Activated T-cell treated with anti-CD3 and anti-CD28 coated beads, Interleukin-2, amount 50 U/mL, for 72 hours (primary cell): Measurements from ENCODE around the gene GPR150. TPM values are rescaled to one million over a fixed set of nuclear protein-coding genes. Genes with fewer than 3 reads are reported as not detected.

ENCODE experiments used
- ATAC-seq, 2 donors: fragments of 150-1000 bp; cut with Tn5 transposase; replicated peaks in 1 of 2; 2 replicates each; pipeline ENCODE4 v1.10.0; 2021; ENCODE audit warnings: moderate library complexity in 2 of 2, mild to moderate bottlenecking in 1 of 2
- DNase-seq, 2 donors: peaks; one replicate each; pipeline ENCODE4 v3.0.0; 2021 to 2022; ENCODE audit warnings: mixed read lengths in 1 of 2
- H3K27ac Mint-ChIP-seq: one replicate; pipeline ENCODE4 v1.8.0; 2022; ENCODE audit warnings: mild to moderate bottlenecking, moderate library complexity, mixed read lengths
- H3K27me3 Mint-ChIP-seq: one replicate; pipeline ENCODE4 v1.8.0; 2022; ENCODE audit warnings: low read depth, mixed read lengths
- H3K36me3 Mint-ChIP-seq, 2 donors: one replicate each; pipeline ENCODE4 v1.8.0; 2022; ENCODE audit warnings: mixed read lengths in 2 of 2, mild to moderate bottlenecking in 1 of 2; ENCODE audit not compliant: insufficient read depth in 2 of 2
- H3K4me1 Mint-ChIP-seq: one replicate; pipeline ENCODE4 v1.8.0; 2022; ENCODE audit warnings: low read depth, mixed read lengths
- H3K4me3 Mint-ChIP-seq, 2 donors: one replicate each; pipeline ENCODE4 v1.8.0; 2022; ENCODE audit warnings: mild to moderate bottlenecking in 2 of 2, mixed read lengths in 2 of 2, moderate library complexity in 2 of 2
- H3K9me3 Mint-ChIP-seq, 2 donors: one replicate each; pipeline ENCODE4 v1.8.0; 2022; ENCODE audit warnings: mixed read lengths in 2 of 2
- total RNA-seq, 2 donors: library from RNA; stranded (reverse); gene quantifications; one replicate each; pipeline ENCODE4 v1.2.3, GENCODE V29; 2022

Gene GPR150
- total RNA-seq, 2 donors from 2014 or later = 1.1 to 1.7 TPM

DNA sequence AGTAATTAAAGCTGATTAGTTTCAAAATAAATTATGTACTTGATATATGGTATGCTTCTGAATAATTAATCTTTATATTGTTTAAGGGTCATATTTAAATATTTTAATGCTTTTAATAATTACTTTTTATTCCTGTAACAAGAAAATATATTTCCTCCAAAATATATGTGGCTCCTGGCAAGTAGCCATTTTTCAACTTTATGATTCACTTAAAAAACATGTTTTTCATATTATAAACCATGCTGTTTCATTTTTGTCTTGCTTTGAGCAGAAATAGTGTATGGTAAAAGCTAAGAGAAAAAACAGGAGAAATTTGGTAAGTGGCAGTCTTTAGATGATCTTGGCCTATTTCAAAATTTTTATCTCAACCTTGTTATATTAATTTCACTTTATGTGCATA, 48.3 kb downstream of the GPR150 start:
- Mint-ChIP-seq H3K4me3 (no peak overlapping the region), H3K4me1 (peaks cover 5% of the 10 kb centered on the region), H3K36me3 (no peaks in the 10 kb centered on the region), H3K27ac (no peak overlapping the region), H3K27me3 (no peaks in the 10 kb centered on the region), H3K9me3 (no peaks in the 10 kb centered on the region)
- ATAC-seq = no peak
- no peak for DNase-seq

DNA sequence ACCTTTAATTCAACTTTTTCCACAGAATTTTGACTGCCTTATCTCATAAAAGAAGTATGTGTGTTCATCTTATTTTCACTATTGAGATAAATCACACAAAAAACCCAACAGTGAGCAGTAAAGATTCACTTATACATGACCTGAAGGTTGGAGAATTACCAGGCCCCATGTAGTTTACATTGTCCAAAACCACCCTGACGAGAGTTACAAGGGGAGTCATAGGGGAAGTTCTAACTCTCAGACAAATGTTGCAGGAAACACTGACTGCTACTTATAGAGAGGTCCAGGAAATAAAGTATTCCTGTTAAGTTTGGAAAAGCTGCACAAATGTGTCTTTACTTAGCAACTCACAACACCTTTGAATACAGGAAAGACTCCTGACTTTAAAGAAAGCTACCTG, 48.8 kb downstream of the GPR150 start:
- no peak overlapping the region for H3K27ac Mint-ChIP-seq
- H3K27me3 Mint-ChIP-seq = no peaks in the 10 kb centered on the region
- peaks cover 5% of the 10 kb centered on the region for H3K4me1 Mint-ChIP-seq
- no peaks in the 10 kb centered on the region for H3K9me3 Mint-ChIP-seq
- H3K4me3 Mint-ChIP-seq = no peak overlapping the region
- ATAC-seq = peak; percentile 36 to 53
- no peaks in the 10 kb centered on the region for H3K36me3 Mint-ChIP-seq
- DNase-seq = no peak

DNA sequence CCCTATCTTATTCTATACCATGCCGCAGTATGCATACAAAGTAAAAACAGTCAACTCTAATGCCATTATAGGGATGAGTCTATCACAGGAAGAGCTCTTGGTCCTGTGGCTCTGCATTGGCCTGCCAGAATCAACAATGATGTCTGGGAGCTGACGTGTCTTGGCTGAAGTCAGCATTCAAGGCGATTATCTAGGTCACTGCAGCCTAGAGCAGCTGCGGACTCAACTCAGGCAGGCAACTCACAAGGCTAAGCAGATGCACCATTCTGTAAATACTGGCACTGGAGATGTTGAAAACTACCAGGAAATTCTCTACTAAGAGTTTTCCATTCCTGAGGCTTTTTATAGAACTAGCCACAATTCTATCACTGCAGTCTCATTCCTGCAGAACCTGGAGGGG, 49.7 kb downstream of the GPR150 start:
- H3K27me3 Mint-ChIP-seq = no peaks in the 10 kb centered on the region
- no peaks in the 10 kb centered on the region for H3K36me3 Mint-ChIP-seq
- no peak overlapping the region for H3K27ac Mint-ChIP-seq
- ATAC-seq = no peak
- no peak overlapping the region for H3K4me3 Mint-ChIP-seq
- H3K4me1 Mint-ChIP-seq = peaks cover 5% of the 10 kb centered on the region
- DNase-seq = no peak
- H3K9me3 Mint-ChIP-seq = no peaks in the 10 kb centered on the region

GRCh38 chr5:95669985-95670384, 50.1 kb downstream of the GPR150 start:
- no peaks in the 10 kb centered on the region for H3K36me3 Mint-ChIP-seq
- H3K9me3 Mint-ChIP-seq = no peaks in the 10 kb centered on the region
- no peak for ATAC-seq
- H3K27me3 Mint-ChIP-seq = no peaks in the 10 kb centered on the region
- no peak overlapping the region for H3K4me3 Mint-ChIP-seq
- peaks cover 5% of the 10 kb centered on the region for H3K4me1 Mint-ChIP-seq
- H3K27ac Mint-ChIP-seq = no peak overlapping the region
- no peak for DNase-seq

- peaks cover 5% of the 10 kb centered on the region for H3K4me1 Mint-ChIP-seq
- ATAC-seq (no peak), DNase-seq (no peak)
- no peak overlapping the region for H3K4me3 Mint-ChIP-seq
- H3K9me3 Mint-ChIP-seq = no peaks in the 10 kb centered on the region
- H3K27me3 Mint-ChIP-seq = no peaks in the 10 kb centered on the region
- no peaks in the 10 kb centered on the region for H3K36me3 Mint-ChIP-seq
- H3K27ac Mint-ChIP-seq = no peak overlapping the region
Observed at GRCh38 chr5:95670568-95670967, 50.7 kb downstream of the GPR150 start.

Other genes with a start within 250 kb of the GPR150 start
- not detected for gene FAM81B, start 228.7 kb upstream of the GPR150 start, total RNA-seq
- 100 to 1,000 TPM; 104 to 112 TPM for gene SKIC3, start 65.1 kb upstream of the GPR150 start, total RNA-seq
- gene ARSK, start 65.0 kb upstream of the GPR150 start, total RNA-seq = 1 to 10 TPM; 6.4 to 7.2 TPM
- gene RFESD, start 26.7 kb downstream of the GPR150 start, total RNA-seq = 1 to 10 TPM; 4.0 to 4.8 TPM
- under 1 TPM in 1 of 2 donors, not detected in 1; 0.36 TPM for gene SPATA9, start 62.9 kb downstream of the GPR150 start, total RNA-seq
- gene RHOBTB3, start 111.2 kb downstream of the GPR150 start, total RNA-seq = 1 to 10 TPM; 1.3 to 5.2 TPM
- 10 to 100 TPM; 19.1 to 23.4 TPM for gene GLRX, start 202.6 kb downstream of the GPR150 start, total RNA-seq